HEK293T (cell line): ENCODE results near the gene TMUB1.

ENCODE experiments used
- CTCF ChIA-PET: fragments of 350-600 bp; formaldehyde crosslinking; extraction: SDS; loops from one replicate; lab custom pipeline; 2021; ENCODE audit warnings: antibody characterized with exemption, inconsistent platforms; lab: Yijun Ruan, JAX
- POLR2A ChIA-PET: fragments of 350-600 bp; formaldehyde crosslinking; extraction: SDS; loops from one replicate; lab custom pipeline; 2020; ENCODE audit warnings: antibody characterized with exemption, inconsistent platforms; lab: Yijun Ruan, JAX
- DNase-seq: peaks from one replicate; pipeline ENCODE4 v3.0.0; 2012; ENCODE audit warnings: mixed read lengths; ENCODE audit errors: extremely low spot score
- ARNT ChIP-seq: fragments of 450-650 bp; IDR thresholded peaks from 2 replicates; pipeline ENCODE4 v1.6.1; 2017; ENCODE audit warnings: mild to moderate bottlenecking
- BHLHE40 ChIP-seq: fragments of 450-650 bp; IDR thresholded peaks from 2 replicates; pipeline ENCODE4 v1.6.1; 2016; ENCODE audit warnings: mild to moderate bottlenecking, moderate library complexity, borderline replicate concordance
- CTBP1 ChIP-seq: fragments of 450-650 bp; IDR thresholded peaks from 2 replicates; pipeline ENCODE4 v1.6.1; 2016; ENCODE audit warnings: borderline replicate concordance
- ELF4 ChIP-seq: fragments of 450-650 bp; IDR thresholded peaks from 2 replicates; pipeline ENCODE4 v1.6.1; 2017; ENCODE audit warnings: antibody characterized with exemption
- FOXA1 ChIP-seq: fragments of 450-650 bp; IDR thresholded peaks from 2 replicates; pipeline ENCODE4 v1.6.1; 2016; ENCODE audit warnings: mild to moderate bottlenecking
- FOXK2 ChIP-seq: fragments of 450-650 bp; IDR thresholded peaks from 2 replicates; pipeline ENCODE4 v1.6.1; 2016; ENCODE audit warnings: mild to moderate bottlenecking
- FOXM1 ChIP-seq: fragments of 450-650 bp; IDR thresholded peaks from 2 replicates; pipeline ENCODE4 v1.6.1; 2017; ENCODE audit warnings: mild to moderate bottlenecking, borderline replicate concordance
- HDGF ChIP-seq: fragments of 450-650 bp; IDR thresholded peaks from 2 replicates; pipeline ENCODE4 v1.6.1; 2017; ENCODE audit warnings: antibody characterized with exemption, borderline replicate concordance
- L3MBTL2 ChIP-seq: fragments of 450-650 bp; conservative IDR thresholded peaks from 2 replicates; pipeline ENCODE4 v1.6.1; 2016; ENCODE audit warnings: mild to moderate bottlenecking
- LEF1 ChIP-seq: fragments of 450-650 bp; IDR thresholded peaks from 2 replicates; pipeline ENCODE4 v1.6.1; 2017; ENCODE audit warnings: mild to moderate bottlenecking, borderline replicate concordance
- NFRKB ChIP-seq: fragments of 450-650 bp; IDR thresholded peaks from 2 replicates; pipeline ENCODE4 v1.6.1; 2016; ENCODE audit warnings: mild to moderate bottlenecking, moderate library complexity
- PKNOX1 ChIP-seq: fragments of 450-650 bp; IDR thresholded peaks from 2 replicates; pipeline ENCODE4 v1.6.1; 2016
- SP1 ChIP-seq: fragments of 450-650 bp; IDR thresholded peaks from 2 replicates; pipeline ENCODE4 v1.6.1; 2017
- SUZ12 ChIP-seq: fragments of 450-650 bp; IDR thresholded peaks from 2 replicates; pipeline ENCODE4 v1.6.1; 2016; ENCODE audit warnings: mild to moderate bottlenecking
- TARDBP ChIP-seq: fragments of 450-650 bp; IDR thresholded peaks from 2 replicates; pipeline ENCODE4 v1.6.1; 2016
- ZNF384 ChIP-seq: fragments of 450-650 bp; IDR thresholded peaks from 2 replicates; pipeline ENCODE4 v1.6.1; 2016

The TMUB1 gene

GRCh38 chr7:151064454-151064853 lies 18.8 kb downstream of the TMUB1 start:
- TF ChIP-seq CTBP1 (no peak), SP1 (no peak), ARNT (no peak), ELF4 (no peak), ZNF384 (no peak), HDGF (no peak), PKNOX1 (no peak), LEF1 (no peak), TARDBP (no peak), L3MBTL2 (no peak), FOXM1 (no peak), FOXA1 (no peak), SUZ12 (no peak), FOXK2 (no peak), NFRKB (no peak), BHLHE40 (no peak)
- no peak for DNase-seq
- ChIA-PET POLR2A (no interaction called here), CTCF (no interaction called here)

GRCh38 chr7:151063212-151063561 lies 20.1 kb downstream of the TMUB1 start:
- TF ChIP-seq SP1 = no peak
- no peak for TF ChIP-seq LEF1
- no peak for TF ChIP-seq TARDBP
- TF ChIP-seq CTBP1 = no peak
- TF ChIP-seq PKNOX1 = no peak
- TF ChIP-seq ZNF384 = no peak
- TF ChIP-seq BHLHE40 = no peak
- no peak for TF ChIP-seq FOXK2
- TF ChIP-seq ARNT = no peak
- no peak for TF ChIP-seq NFRKB
- TF ChIP-seq ELF4 = no peak
- no peak for TF ChIP-seq FOXM1
- no peak for TF ChIP-seq FOXA1
- TF ChIP-seq L3MBTL2 = no peak
- TF ChIP-seq HDGF = no peak
- TF ChIP-seq SUZ12 = no peak
- POLR2A ChIA-PET = interaction anchor here (0.9 to 1.9 kb wide), 5 partner anchors 10 to 34 kb away, joined by 3 to 8 read pairs (median 4); partner anchors contain the start of genes FASTK and TMUB1
- DNase-seq = no peak
- CTCF ChIA-PET = no interaction called here

- POLR2A ChIA-PET = interaction anchor here (0.9 to 1.9 kb wide), 5 partner anchors 10 to 33 kb away, joined by 3 to 8 read pairs (median 4); partner anchors contain the start of genes FASTK and TMUB1
- DNase-seq = peak; percentile 57
- TF ChIP-seq ARNT = no peak
- no peak for TF ChIP-seq FOXK2
- no peak for TF ChIP-seq TARDBP
- no peak for TF ChIP-seq FOXA1
- no peak for TF ChIP-seq L3MBTL2
- TF ChIP-seq ZNF384 = no peak
- no peak for TF ChIP-seq CTBP1
- no peak for TF ChIP-seq HDGF
- TF ChIP-seq NFRKB = no peak
- TF ChIP-seq PKNOX1 = no peak
- no peak for TF ChIP-seq SUZ12
- no peak for TF ChIP-seq LEF1
- TF ChIP-seq FOXM1 = no peak
- TF ChIP-seq BHLHE40 = no peak
- TF ChIP-seq ELF4 = no peak
- no peak for TF ChIP-seq SP1
- CTCF ChIA-PET = no interaction called here
These were observed 20.7 kb downstream of the TMUB1 start for GRCh38 chr7:151062399-151063211.

- DNase-seq = no peak
- POLR2A ChIA-PET = interaction anchor here (1.5 to 1.9 kb wide), 2 partner anchors 19 to 21 kb away, joined by 5 to 8 read pairs; partner anchors contain the start of genes FASTK and TMUB1
- TF ChIP-seq SP1 = no peak
- TF ChIP-seq TARDBP = no peak
- no peak for TF ChIP-seq SUZ12
- no peak for TF ChIP-seq FOXK2
- TF ChIP-seq ZNF384 = no peak
- no peak for TF ChIP-seq NFRKB
- no peak for TF ChIP-seq LEF1
- TF ChIP-seq FOXM1 = no peak
- CTCF ChIA-PET = no interaction called here
These were observed 21.2 kb downstream of the TMUB1 start for GRCh38 chr7:151062111-151062398.

- CTCF ChIA-PET = interaction anchor here (1.7 kb wide), 1 partner anchor 43 kb away, joined by 4 read pairs; no protein-coding TSS in a partner anchor
- TF ChIP-seq L3MBTL2 (no peak), FOXK2 (no peak), ELF4 (no peak), PKNOX1 (no peak), TARDBP (no peak), NFRKB (no peak), FOXM1 (no peak), LEF1 (no peak), CTBP1 (no peak)
- POLR2A ChIA-PET = interaction anchor here (0.7 to 4.3 kb wide), 6 partner anchors 16 to 41 kb away, joined by 3 to 38 read pairs (median 8); partner anchors contain the start of genes ABCB8, FASTK and TMUB1
These were observed 21.8 kb downstream of the TMUB1 start for GRCh38 chr7:151061213-151062110.

More at GRCh38 chr7:151061213-151062110, 21.8 kb downstream of the TMUB1 start:
- no peak for DNase-seq
